Ascending aorta (tissue), 2 donors: ENCODE data around the gene ZNF169. TPM values are rescaled to one million over a fixed set of nuclear protein-coding genes. Genes with fewer than 3 reads are reported as not detected.
A peak's percentile ranks its signal among the peaks of the same experiment; 100 is the strongest.

Experiments used
- DNase-seq, 2 donors: peaks; one replicate each; pipeline ENCODE4 v3.0.0-alpha.2; 2019; ENCODE audit warnings: low spot score in 2 of 2
- H3K27ac ChIP-seq, 2 donors: fragments of 200-600 bp; sonication (generic); one replicate each; pipeline ENCODE4 v1.5.1; 2016 to 2017; ENCODE audit warnings: mild to moderate bottlenecking in 1 of 2
- H3K27me3 ChIP-seq: fragments of 200-600 bp; sonication (generic); one replicate; pipeline ENCODE4 v1.5.1; 2017
- H3K36me3 ChIP-seq, 2 donors: fragments of 200-600 bp; sonication (generic); one replicate each; pipeline ENCODE4 v1.5.1; 2016
- H3K4me1 ChIP-seq, 2 donors: fragments of 200-600 bp; sonication (generic); one replicate each; pipeline ENCODE4 v1.5.1; 2016 to 2017; ENCODE audit warnings: mild to moderate bottlenecking in 1 of 2
- H3K4me3 ChIP-seq, 2 donors: fragments of 200-600 bp; sonication (generic); one replicate each; pipeline ENCODE4 v1.5.1; 2016 to 2017; ENCODE audit warnings: mild to moderate bottlenecking in 1 of 2
- H3K9me3 ChIP-seq, 2 donors: fragments of 200-600 bp; sonication (generic); one replicate each; pipeline ENCODE4 v1.5.1; 2016
- intact Hi-C: fragments of 100-400 bp; cut with DNase I; formaldehyde crosslinking; loops from one replicate; pipeline ENCODE4 v1.15.1; 2023
- total RNA-seq: library from RNA; depleted of rRNA; stranded (reverse); fragments of >200 nt; gene quantifications from one replicate; pipeline ENCODE4 v1.1.0, GENCODE V29; 2016
- TF ChIP-seq, protein P1 (sequence below), 3 experiments: fragments of 200-600 bp in 2 of 3; fragments of 450-650 bp in 1 of 3; sonication (generic) in 2 of 3; IDR thresholded peaks; one replicate each; pipeline ENCODE4 v1.5.1; 2016 to 2019; ENCODE audit warnings: antibody characterized with exemption in 3 of 3, mild to moderate bottlenecking in 1 of 3, moderate library complexity in 1 of 3

The ZNF169 gene
- total RNA-seq, 1 donor from 2014 or later = 19.1 TPM

DNA sequence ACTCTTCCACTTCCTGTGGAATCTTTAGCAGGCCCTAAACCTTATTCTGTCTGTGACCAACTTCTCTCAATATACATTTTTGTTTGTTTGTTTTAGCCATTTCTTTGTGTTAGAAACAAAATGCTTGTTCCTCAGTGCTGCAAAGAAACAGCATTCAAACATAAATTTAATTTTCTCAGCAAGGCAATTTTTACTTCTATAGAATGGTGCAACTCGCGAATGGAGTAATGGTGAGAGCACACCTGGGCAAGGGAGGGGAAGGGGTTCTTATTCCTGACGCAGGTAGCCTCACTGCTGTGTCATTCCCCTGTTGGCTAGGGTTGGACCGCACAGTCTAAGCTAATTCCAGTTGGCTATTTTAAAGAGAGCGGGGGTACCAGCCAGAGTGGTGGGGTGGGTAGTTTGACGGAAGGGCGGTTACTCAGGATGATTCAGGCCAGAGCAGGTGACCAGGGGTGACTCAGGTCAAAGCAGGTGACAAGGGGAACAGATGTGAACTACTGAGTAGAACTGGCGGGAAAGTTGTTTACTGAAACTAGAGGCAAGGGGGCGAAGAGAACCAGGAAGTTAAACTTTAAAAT is 21.4 kb downstream of the ZNF169 start:
- Histone ChIP-seq H3K9me3 (no peaks in the 10 kb centered on the region), H3K4me1 (no peaks in the 10 kb centered on the region), H3K27ac (no peak overlapping the region), H3K4me3 (no peak overlapping the region), H3K36me3 (peaks cover 9 to 26% of the 10 kb centered on the region in 2 donors), H3K27me3 (no peaks in the 10 kb centered on the region)
- no peak for DNase-seq
- intact Hi-C loops = no loop called here
- TF ChIP-seq, protein P1, sequence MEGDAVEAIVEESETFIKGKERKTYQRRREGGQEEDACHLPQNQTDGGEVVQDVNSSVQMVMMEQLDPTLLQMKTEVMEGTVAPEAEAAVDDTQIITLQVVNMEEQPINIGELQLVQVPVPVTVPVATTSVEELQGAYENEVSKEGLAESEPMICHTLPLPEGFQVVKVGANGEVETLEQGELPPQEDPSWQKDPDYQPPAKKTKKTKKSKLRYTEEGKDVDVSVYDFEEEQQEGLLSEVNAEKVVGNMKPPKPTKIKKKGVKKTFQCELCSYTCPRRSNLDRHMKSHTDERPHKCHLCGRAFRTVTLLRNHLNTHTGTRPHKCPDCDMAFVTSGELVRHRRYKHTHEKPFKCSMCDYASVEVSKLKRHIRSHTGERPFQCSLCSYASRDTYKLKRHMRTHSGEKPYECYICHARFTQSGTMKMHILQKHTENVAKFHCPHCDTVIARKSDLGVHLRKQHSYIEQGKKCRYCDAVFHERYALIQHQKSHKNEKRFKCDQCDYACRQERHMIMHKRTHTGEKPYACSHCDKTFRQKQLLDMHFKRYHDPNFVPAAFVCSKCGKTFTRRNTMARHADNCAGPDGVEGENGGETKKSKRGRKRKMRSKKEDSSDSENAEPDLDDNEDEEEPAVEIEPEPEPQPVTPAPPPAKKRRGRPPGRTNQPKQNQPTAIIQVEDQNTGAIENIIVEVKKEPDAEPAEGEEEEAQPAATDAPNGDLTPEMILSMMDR (IDR thresholded peaks at IDR 0.05) = no peak

DNA sequence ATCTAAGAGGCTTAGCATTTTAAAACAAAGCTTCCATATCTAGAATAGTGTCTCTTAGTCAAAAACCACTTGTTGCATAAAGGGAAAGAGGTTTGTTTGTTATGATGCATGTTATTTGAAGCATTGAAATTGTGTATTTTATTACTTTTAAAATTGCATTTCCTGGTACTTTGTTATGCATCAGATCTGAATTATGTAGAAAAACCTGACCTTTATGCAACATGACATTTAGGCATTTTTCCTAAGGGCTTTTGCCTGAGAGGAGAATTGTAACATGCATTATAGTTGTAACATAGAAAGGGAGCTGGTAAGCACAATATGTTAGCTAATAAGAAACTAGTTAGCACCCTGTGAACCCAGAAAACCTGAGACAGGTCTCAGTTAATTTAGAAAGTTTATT is 22.0 kb downstream of the ZNF169 start:
- Histone ChIP-seq H3K27ac (no peak overlapping the region), H3K9me3 (no peaks in the 10 kb centered on the region), H3K4me1 (no peaks in the 10 kb centered on the region), H3K4me3 (no peak overlapping the region), H3K36me3 (peaks cover 9 to 26% of the 10 kb centered on the region in 2 donors), H3K27me3 (no peaks in the 10 kb centered on the region)
- intact Hi-C loops = no loop called here
- DNase-seq = no peak
- TF ChIP-seq, protein P1 (IDR thresholded peaks at IDR 0.05) = no peak

DNA sequence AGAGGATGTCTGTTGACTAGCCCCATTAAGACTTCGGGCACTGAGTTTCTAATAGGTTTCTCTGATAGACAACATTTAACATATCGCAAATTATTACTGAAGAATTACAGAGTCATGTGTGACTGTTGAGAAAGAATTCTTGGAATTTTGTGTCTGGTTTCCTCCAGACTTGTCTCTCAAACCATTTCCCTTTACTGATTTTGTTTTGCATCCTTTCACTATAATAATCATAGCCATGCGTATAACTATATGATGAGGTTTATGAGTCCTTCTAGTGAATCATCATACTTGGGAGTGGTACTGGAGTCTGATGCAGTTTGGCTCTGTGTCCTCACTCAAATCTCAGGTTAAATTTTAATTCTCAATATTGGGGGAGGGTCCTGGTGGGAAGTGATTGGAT is 27.0 kb downstream of the ZNF169 start:
- H3K36me3 ChIP-seq = no peaks in the 10 kb centered on the region
- TF ChIP-seq, protein P1 (IDR thresholded peaks at IDR 0.05) = no peak
- H3K9me3 ChIP-seq = no peaks in the 10 kb centered on the region
- DNase-seq = no peak
- intact Hi-C loops = no loop called here
- peaks cover 0 to 16% of the 10 kb centered on the region in 2 donors for H3K4me1 ChIP-seq
- H3K27me3 ChIP-seq = no peaks in the 10 kb centered on the region
- H3K4me3 ChIP-seq = no peak overlapping the region
- no peak overlapping the region for H3K27ac ChIP-seq

DNA sequence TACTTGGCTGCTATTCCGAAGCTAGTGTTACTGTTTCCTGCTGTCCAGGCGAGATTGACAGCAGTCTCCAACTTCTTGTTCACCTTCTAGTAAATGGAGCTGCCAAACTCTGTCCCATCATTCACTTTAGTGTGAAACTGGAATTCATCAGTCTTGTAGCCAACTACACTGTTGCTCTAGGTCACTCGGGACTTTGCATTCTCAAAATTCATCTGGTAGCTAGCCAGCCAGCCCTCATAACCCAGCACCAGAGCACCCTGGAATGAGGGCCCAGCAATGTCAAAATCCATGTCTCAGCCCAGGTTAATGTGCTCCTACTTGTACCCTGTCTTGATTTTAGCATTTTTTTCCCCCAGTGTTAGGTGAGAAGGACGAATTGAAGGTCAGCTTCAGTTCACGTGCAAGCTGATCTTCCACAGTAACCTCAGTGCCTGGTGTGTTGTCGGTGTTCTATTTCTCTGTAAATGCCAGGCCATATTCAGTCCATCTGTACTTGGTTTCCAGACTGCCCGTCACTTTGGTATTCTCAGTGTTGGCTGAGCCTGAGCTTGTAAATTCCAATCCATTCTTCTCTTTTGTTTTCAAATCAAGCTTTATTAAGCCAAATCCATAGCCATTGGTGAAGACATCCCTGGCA is 28.9 kb downstream of the ZNF169 start:
- Histone ChIP-seq H3K9me3 (no peaks in the 10 kb centered on the region), H3K27ac (peak overlapping the region; percentile 54 to 56), H3K4me3 (no peak overlapping the region), H3K27me3 (no peaks in the 10 kb centered on the region), H3K4me1 (peaks cover 4 to 20% of the 10 kb centered on the region in 2 donors), H3K36me3 (peaks cover 0 to 3% of the 10 kb centered on the region in 2 donors)
- TF ChIP-seq, protein P1 (IDR thresholded peaks at IDR 0.05) = no peak
- intact Hi-C loops = loop anchor here (2.0 kb wide), 1 partner anchor 27 kb away; no protein-coding TSS in a partner anchor
- no peak for DNase-seq

DNA sequence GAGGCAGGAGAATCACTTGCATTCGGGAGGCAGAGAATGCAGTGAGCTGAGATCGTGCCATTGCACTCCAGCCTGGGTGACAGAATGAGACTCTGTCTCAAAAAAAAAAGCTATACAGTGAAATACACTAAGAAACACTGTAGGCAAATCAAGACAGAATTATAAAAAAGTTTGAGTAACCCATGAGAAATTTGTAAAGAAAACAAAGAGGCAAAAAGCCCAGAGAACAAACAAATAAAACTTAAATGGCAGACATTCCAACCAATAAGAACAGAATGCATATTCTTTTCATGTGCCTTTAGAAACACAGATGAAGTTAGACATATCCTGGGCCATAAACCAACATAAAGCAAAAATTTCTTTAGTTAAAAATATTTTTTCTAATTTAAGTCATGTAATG is 30.6 kb downstream of the ZNF169 start:
- H3K27ac ChIP-seq = peak overlapping the region in 1 of 2 donors; percentile 38
- H3K4me3 ChIP-seq = no peak overlapping the region
- peaks cover 3 to 16% of the 10 kb centered on the region in 2 donors for H3K36me3 ChIP-seq
- TF ChIP-seq, protein P1 (IDR thresholded peaks at IDR 0.05) = no peak
- intact Hi-C loops = loop anchor here (2.0 kb wide), 1 partner anchor 29 kb away; no protein-coding TSS in a partner anchor
- H3K9me3 ChIP-seq = no peaks in the 10 kb centered on the region
- H3K4me1 ChIP-seq = peaks cover 5 to 21% of the 10 kb centered on the region in 2 donors
- H3K27me3 ChIP-seq = no peaks in the 10 kb centered on the region
- DNase-seq = no peak
